Measurements from ENCODE around the gene PLPPR5. TPM values are rescaled to one million over a fixed set of nuclear protein-coding genes. Genes with fewer than 3 reads are reported as not detected.
A peak's percentile ranks its signal among the peaks of the same experiment; 100 is the strongest.
"Not testable (repeated sequence)": the region's sequence is repeated elsewhere in the genome, so short reads cannot be mapped to it uniquely, and the experiment has no call there.

The PLPPR5 gene
- polyA plus RNA-seq, 3 donors from 2014 or later = not detected

GRCh38 chr1:98888869-98889268 is 115.8 kb downstream of the PLPPR5 start:
- Mint-ChIP-seq H3K9me3 (no peaks in the 10 kb centered on the region), H3K36me3 (no peaks in the 10 kb centered on the region), H3K4me1 (no peaks in the 10 kb centered on the region), H3K4me3 (no peak overlapping the region), H3K27ac (no peak overlapping the region), H3K27me3 (ENCODE audit: low read depth in 3 of 3) (peaks cover 0 to 2% (median 0%) of the 10 kb centered on the region in 3 donors)
- DNase-seq = no peak

GRCh38 chr1:98887507-98887906 is 117.2 kb downstream of the PLPPR5 start:
- H3K27ac Mint-ChIP-seq = no peak overlapping the region
- H3K27me3 Mint-ChIP-seq (ENCODE audit: low read depth in 3 of 3) = peaks cover 0 to 2% (median 0%) of the 10 kb centered on the region in 3 donors
- H3K36me3 Mint-ChIP-seq = no peaks in the 10 kb centered on the region

GRCh38 chr1:98884864-98885263 is 119.8 kb downstream of the PLPPR5 start:
- Mint-ChIP-seq H3K36me3 (no peaks in the 10 kb centered on the region), H3K4me1 (no peaks in the 10 kb centered on the region), H3K9me3 (peaks cover 0 to 2% (median 0%) of the 10 kb centered on the region in 6 donors), H3K27ac (no peak overlapping the region), H3K27me3 (ENCODE audit: low read depth in 3 of 3) (peaks cover 0 to 2% (median 0%) of the 10 kb centered on the region in 3 donors), H3K4me3 (no peak overlapping the region)
- no peak for DNase-seq

More at GRCh38 chr1:98887507-98887906, 117.2 kb downstream of the PLPPR5 start:
- Mint-ChIP-seq H3K4me3 (no peak overlapping the region), H3K9me3 (no peaks in the 10 kb centered on the region), H3K4me1 (no peaks in the 10 kb centered on the region)
- no peak for DNase-seq

GRCh38 chr1:98881901-98882300 is 122.8 kb downstream of the PLPPR5 start:
- Mint-ChIP-seq H3K27me3 (ENCODE audit: low read depth in 3 of 3) (peaks cover 0 to 2% (median 0%) of the 10 kb centered on the region in 3 donors), H3K27ac (no peak overlapping the region), H3K4me1 (no peaks in the 10 kb centered on the region), H3K4me3 (no peak overlapping the region), H3K36me3 (no peaks in the 10 kb centered on the region), H3K9me3 (peaks cover 0 to 2% (median 0%) of the 10 kb centered on the region in 6 donors)
- DNase-seq = no peak

- H3K27ac Mint-ChIP-seq; H3K27me3 Mint-ChIP-seq (ENCODE audit: low read depth in 3 of 3); H3K4me1 Mint-ChIP-seq; DNase-seq; H3K9me3 Mint-ChIP-seq; H3K36me3 Mint-ChIP-seq; H3K4me3 Mint-ChIP-seq: not testable (repeated sequence)
Observed at GRCh38 chr1:98881234-98881633, 123.4 kb downstream of the PLPPR5 start.

- Mint-ChIP-seq H3K9me3 (peaks cover 0 to 2% (median 0%) of the 10 kb centered on the region in 6 donors), H3K36me3 (peaks cover 0 to 3% (median 0%) of the 10 kb centered on the region in 3 donors), H3K27ac (no peak overlapping the region)
Observed at GRCh38 chr1:98874828-98875227, 129.8 kb downstream of the PLPPR5 start.

GRCh38 chr1:98870959-98871903 is 133.4 kb downstream of the PLPPR5 start:
- H3K36me3 Mint-ChIP-seq = peaks cover 0 to 3% (median 3%) of the 10 kb centered on the region in 3 donors
- DNase-seq = peak; percentile 69 to 75 (median 71)
- H3K9me3 Mint-ChIP-seq = peaks cover 0 to 2% (median 0%) of the 10 kb centered on the region in 6 donors
- peaks cover 0 to 2% (median 2%) of the 10 kb centered on the region in 3 donors for H3K27me3 Mint-ChIP-seq (ENCODE audit: low read depth in 3 of 3)
- H3K27ac Mint-ChIP-seq = peak overlapping the region; percentile 73 to 96 (median 90)
- H3K4me1 Mint-ChIP-seq = peaks cover 23 to 36% of the 10 kb centered on the region in 2 donors
- H3K4me3 Mint-ChIP-seq = peak overlapping the region; percentile 71 to 86 (median 84)

More at GRCh38 chr1:98874828-98875227, 129.8 kb downstream of the PLPPR5 start:
- Mint-ChIP-seq H3K4me3 (no peak overlapping the region), H3K27me3 (ENCODE audit: low read depth in 3 of 3) (peaks cover 0 to 2% (median 2%) of the 10 kb centered on the region in 3 donors), H3K4me1 (peaks cover 23 to 36% of the 10 kb centered on the region in 2 donors)
- no peak for DNase-seq

GRCh38 chr1:98865796-98866195 is 138.9 kb downstream of the PLPPR5 start:
- peaks cover 3 to 5% of the 10 kb centered on the region in 2 donors for H3K4me1 Mint-ChIP-seq
- H3K27ac Mint-ChIP-seq = no peak overlapping the region
- H3K9me3 Mint-ChIP-seq = peaks cover 0 to 2% (median 0%) of the 10 kb centered on the region in 6 donors
- H3K27me3 Mint-ChIP-seq (ENCODE audit: low read depth in 3 of 3) = peaks cover 0 to 5% (median 3%) of the 10 kb centered on the region in 3 donors
- no peak for DNase-seq
- H3K36me3 Mint-ChIP-seq = peaks cover 0 to 7% (median 4%) of the 10 kb centered on the region in 3 donors
- H3K4me3 Mint-ChIP-seq = no peak overlapping the region

GRCh38 chr1:98860329-98860728 is 144.3 kb downstream of the PLPPR5 start:
- Mint-ChIP-seq H3K4me1 (no peaks in the 10 kb centered on the region), H3K9me3 (peaks cover 0 to 2% (median 0%) of the 10 kb centered on the region in 6 donors), H3K36me3 (peaks cover 0 to 4% (median 1%) of the 10 kb centered on the region in 3 donors), H3K27me3 (ENCODE audit: low read depth in 3 of 3) (peaks cover 0 to 5% (median 2%) of the 10 kb centered on the region in 3 donors), H3K4me3 (no peak overlapping the region), H3K27ac (no peak overlapping the region)
- no peak for DNase-seq

GRCh38 chr1:98854137-98854536 is 150.5 kb downstream of the PLPPR5 start:
- peaks cover 7 to 15% of the 10 kb centered on the region in 2 donors for H3K4me1 Mint-ChIP-seq
- peak; percentile 22 to 35 (median 25) for DNase-seq
- no peak overlapping the region for H3K4me3 Mint-ChIP-seq
- no peaks in the 10 kb centered on the region for H3K27me3 Mint-ChIP-seq (ENCODE audit: low read depth in 3 of 3)
- H3K36me3 Mint-ChIP-seq = peaks cover 0 to 4% (median 0%) of the 10 kb centered on the region in 3 donors
- peak overlapping the region in 1 of 6 donors; percentile 14 for H3K27ac Mint-ChIP-seq
- peaks cover 0 to 2% (median 0%) of the 10 kb centered on the region in 6 donors for H3K9me3 Mint-ChIP-seq

- Mint-ChIP-seq H3K27me3 (ENCODE audit: low read depth in 3 of 3) (peaks cover 0 to 2% (median 0%) of the 10 kb centered on the region in 3 donors), H3K27ac (peak overlapping the region in 2 of 6 donors; percentile 9 to 24), H3K4me3 (peak overlapping the region; percentile 15 to 47 (median 32)), H3K36me3 (peaks cover 0 to 4% (median 0%) of the 10 kb centered on the region in 3 donors), H3K4me1 (peaks cover 7 to 15% of the 10 kb centered on the region in 2 donors), H3K9me3 (peaks cover 0 to 3% (median 0%) of the 10 kb centered on the region in 6 donors)
- peak in 2 of 3 donors; percentile 6 to 7 for DNase-seq
Observed at GRCh38 chr1:98849969-98850636, 154.6 kb downstream of the PLPPR5 start.

- peaks cover 0 to 2% (median 0%) of the 10 kb centered on the region in 3 donors for H3K27me3 Mint-ChIP-seq (ENCODE audit: low read depth in 3 of 3)
- no peak overlapping the region for H3K27ac Mint-ChIP-seq
- peaks cover 3 to 13% of the 10 kb centered on the region in 2 donors for H3K4me1 Mint-ChIP-seq
- no peak overlapping the region for H3K4me3 Mint-ChIP-seq
- DNase-seq = no peak
- peaks cover 0 to 3% (median 0%) of the 10 kb centered on the region in 6 donors for H3K9me3 Mint-ChIP-seq
- H3K36me3 Mint-ChIP-seq = no peaks in the 10 kb centered on the region
Observed at GRCh38 chr1:98842241-98842640, 162.4 kb downstream of the PLPPR5 start.

Measured in immature natural killer cell (primary cell).